GM12878 (cell line): Measurements from ENCODE around the gene WNK2. TPM values are rescaled to one million over a fixed set of nuclear protein-coding genes. Genes with fewer than 3 reads are reported as not detected.

ENCODE experiments used
- ATAC-seq: fragments of 200-7000 bp; cut with Tn5 transposase; 3 replicates; pipeline ENCODE4 v1.9.1; 2020; ENCODE audit warnings: mild to moderate bottlenecking, moderate library complexity
- BruUV-seq: library from RNA; stranded (reverse); fragments of 400-500 nt; replicated peaks from 2 replicates; lab custom pipeline; 2021; lab: Mats Ljungman, UMichigan
- CTCF ChIA-PET: fragments of 300-600 bp; sonication (Branson Sonifier 250); formaldehyde crosslinking; extraction: SDS; loops from one replicate; lab custom pipeline; 2021; ENCODE audit warnings: inconsistent platforms; lab: Yijun Ruan, JAX
- POLR2A ChIA-PET: fragments of 350-600 bp; formaldehyde crosslinking; extraction: SDS; loops from one replicate; lab custom pipeline; 2021; ENCODE audit warnings: inconsistent platforms; lab: Charles Lee
- RAD21 ChIA-PET: fragments of 300-600 bp; sonication (Branson Sonifier 250); formaldehyde crosslinking; loops from one replicate; lab custom pipeline; 2023; ENCODE audit warnings: antibody characterized with exemption; ENCODE audit not compliant: unreplicated experiment; lab: Charles Lee
- SMC1A ChIA-PET: fragments of 300-600 bp; sonication (Branson Sonifier 250); formaldehyde crosslinking; loops from one replicate; lab custom pipeline; 2023; ENCODE audit not compliant: unreplicated experiment, uncharacterized antibody; lab: Charles Lee
- DNase-seq: peaks from one replicate; pipeline ENCODE4 v3.0.0-alpha.2; 2011; ENCODE audit warnings: low read depth, low spot score
- FAIRE-seq: peaks from 3 replicates; lab custom pipeline; 2011; peaks lifted over from hg19 to GRCh38; lab: Jason Lieb, UNC
- H2AFZ ChIP-seq: 2 replicates; pipeline ENCODE4 v1.6.0; 2011; ENCODE audit warnings: low read depth, low read length, control low read depth; ENCODE audit not compliant: control insufficient read depth
- H3K27ac ChIP-seq: 2 replicates; pipeline ENCODE4 v1.5.1; 2011; ENCODE audit warnings: control low read depth; ENCODE audit not compliant: control insufficient read depth, insufficient read depth
- H3K27me3 ChIP-seq, 2 experiments: replicated peaks in 1 of 2; 2 replicates each; pipeline versions ENCODE4 v1.6.0 to v1.6.1; 2011; ENCODE audit warnings: low read length in 1 of 2; ENCODE audit not compliant: control insufficient read depth in 2 of 2, insufficient read depth in 2 of 2
- H3K36me3 ChIP-seq, 2 experiments: 2 replicates each; pipeline ENCODE4 v1.5.1; 2011; ENCODE audit warnings: low read length in 1 of 2; ENCODE audit not compliant: control insufficient read depth in 2 of 2, insufficient read depth in 2 of 2
- H3K4me1 ChIP-seq: 2 replicates; pipeline ENCODE4 v1.6.1; 2011; ENCODE audit warnings: mild to moderate bottlenecking, low read length, moderate library complexity, mixed read lengths; ENCODE audit not compliant: control insufficient read depth, insufficient read depth
- H3K4me2 ChIP-seq: 2 replicates; pipeline ENCODE4 v1.6.0; 2011; ENCODE audit warnings: control low read depth; ENCODE audit not compliant: control insufficient read depth, insufficient read depth
- H3K4me3 ChIP-seq: fragments of 200-600 bp; sonication (generic); 2 replicates; pipeline ENCODE4 v1.5.1; 2016
- H3K79me2 ChIP-seq: 2 replicates; pipeline ENCODE4 v1.6.0; 2011; ENCODE audit warnings: low read length; ENCODE audit not compliant: control insufficient read depth, insufficient read depth
- H3K9ac ChIP-seq: 2 replicates; pipeline ENCODE4 v1.8.0; 2011; ENCODE audit warnings: low read length, control low read depth, mixed read lengths; ENCODE audit not compliant: control insufficient read depth, insufficient read depth
- H3K9me3 ChIP-seq: replicated peaks from 3 replicates; pipeline ENCODE4 v1.5.1; 2011; ENCODE audit warnings: mild to moderate bottlenecking, low read length; ENCODE audit not compliant: control insufficient read depth, insufficient read depth
- H4K20me1 ChIP-seq: 2 replicates; pipeline ENCODE4 v1.6.0; 2011; ENCODE audit not compliant: control insufficient read depth, insufficient read depth
- FOS ChIP-seq: IDR thresholded peaks from 3 replicates; pipeline ENCODE4 v1.6.1; 2011; ENCODE audit warnings: borderline replicate concordance; ENCODE audit not compliant: insufficient read length; ENCODE audit errors: extremely low read depth
- WGBS: methylation state at CpG from one replicate; pipeline ENCODE4 v1.1.6; 2016; ENCODE audit warnings: low lambda C conversion rate; ENCODE audit not compliant: insufficient replicate concordance, insufficient coverage; ENCODE audit errors: missing lambda C conversion rate; 5-methylcytosine and 5-hydroxymethylcytosine counted together
- in situ Hi-C: fragments of 300-500 bp; cut with MboI; formaldehyde crosslinking; loops from 9 replicates; pipeline ENCODE4 v1.14.3; 2018; ENCODE audit warnings: mixed read lengths
- intact Hi-C: fragments of 100-400 bp; cut with micrococcal nuclease; formaldehyde crosslinking; loops from one replicate; pipeline ENCODE4 v1.14.2; 2022; ENCODE audit not compliant: unreplicated experiment
- polyA plus RNA-seq, 11 experiments: library from polyadenylated mRNA; depleted of rRNA in 4 of 11; unstranded in 6 of 11; stranded (reverse) in 5 of 11; fragments of >200 nt; fragmentation: Nextera tagmentation in 4 of 11; fragmentation: Illumina TruSeq in 1 of 11; extraction: Ambion mirVana in 4 of 11; extraction: Trizol in 1 of 11; gene quantifications; 1 replicate in 1 of 11; 2 replicates in 10 of 11; pipeline versions ENCODE4 v1.2.1 to v1.2.3, GENCODE V29; 2011 to 2016; ENCODE audit warnings: inconsistent platforms in 2 of 11, missing spikeins in 2 of 11, low read depth in 1 of 11
- total RNA-seq, 4 experiments: library from RNA; depleted of rRNA in 3 of 4; stranded (reverse); fragments of >200 nt in 3 of 4; fragmentation: Illumina TruSeq in 1 of 4; extraction: Trizol in 1 of 4; gene quantifications; 2 replicates each; pipeline versions ENCODE4 v1.2.1 to v1.2.3, GENCODE V29; 2013 to 2021
- TF ChIP-seq, protein P1 (sequence below), 3 experiments: IDR thresholded peaks in 2 of 3; conservative IDR thresholded peaks in 1 of 3; 2 replicates each; pipeline ENCODE4 v1.5.1; 2011; ENCODE audit warnings: low read depth in 3 of 3, low read length in 3 of 3, mild to moderate bottlenecking in 3 of 3, control low read depth in 2 of 3, moderate library complexity in 2 of 3, inconsistent platforms in 1 of 3, mixed read lengths in 1 of 3; ENCODE audit not compliant: control insufficient read depth in 2 of 3, insufficient read depth in 1 of 3; ENCODE audit errors: extremely low read depth in 1 of 3

Gene WNK2
- total and polyA plus RNA-seq, 10 of the 15 experiments (the other 5 are each of a cell fraction or from before 2014, with no cell fraction given) = 0.15 TPM; not detected in 9

DNA sequence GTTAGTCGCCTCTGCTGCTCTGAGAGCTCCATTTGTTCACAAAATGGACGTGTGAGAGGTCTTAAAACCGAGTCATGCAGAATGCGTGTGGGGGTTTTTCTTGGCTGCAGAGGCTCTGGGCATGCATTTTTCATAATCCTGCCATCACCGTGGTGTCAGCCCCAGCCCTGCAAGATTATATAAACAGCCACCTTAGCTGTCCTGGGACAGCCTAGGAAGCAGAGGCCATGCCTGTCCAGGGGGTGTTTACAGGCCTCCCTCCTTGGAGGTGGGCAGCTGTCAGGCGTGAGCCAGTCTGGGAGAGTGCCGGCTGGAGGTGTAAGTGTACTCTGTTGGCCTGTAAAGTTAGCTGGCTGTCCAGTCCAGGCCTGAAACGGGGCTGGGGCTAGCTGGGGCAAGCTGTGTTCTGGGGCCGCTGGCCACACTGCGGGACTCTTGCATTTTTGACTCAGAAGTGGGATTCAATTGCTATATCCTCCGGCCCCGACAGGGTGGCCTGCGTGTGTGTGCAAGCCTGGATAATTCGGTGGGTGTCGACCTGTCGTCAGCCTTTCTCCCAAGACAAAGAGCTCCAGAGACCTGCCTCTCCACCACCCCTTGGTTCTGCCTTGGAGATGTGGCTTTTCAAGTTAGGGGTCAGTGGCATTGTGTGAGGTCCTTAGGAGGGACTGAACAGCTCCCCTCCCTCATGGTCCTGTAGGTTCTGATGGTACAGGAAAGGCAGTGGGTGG is 2.4 kb downstream of the WNK2 start:
- Histone ChIP-seq H3K27me3 (peaks cover 6 to 12% of the 10 kb centered on the region in 2 experiments; a peak in 3 of 4 replicates), H3K79me2 (no peaks in the 10 kb centered on the region), H2AFZ (no peak overlapping the region), H3K9ac (no peak overlapping the region), H3K4me1 (no peaks in the 10 kb centered on the region), H3K4me3 (no peak overlapping the region), H3K27ac (no peak overlapping the region), H3K36me3 (no peaks in the 10 kb centered on the region), H3K9me3 (no peaks in the 10 kb centered on the region), H3K4me2 (no peak overlapping the region), H4K20me1 (no peaks in the 10 kb centered on the region)
- ChIA-PET SMC1A (no interaction called here), CTCF (no interaction called here), POLR2A (interaction anchor here (0.6 kb wide), 1 partner anchor 25 kb away, joined by 3 read pairs; no protein-coding TSS in a partner anchor), RAD21 (no interaction called here)
- in situ Hi-C loops (no loop called here), intact Hi-C loops (no loop called here)
- no peak for FAIRE-seq
- no TSS peak for BruUV-seq
- 47% methylated on average over 16 of the region's 16 CpGs for WGBS
- TF ChIP-seq, protein P1, sequence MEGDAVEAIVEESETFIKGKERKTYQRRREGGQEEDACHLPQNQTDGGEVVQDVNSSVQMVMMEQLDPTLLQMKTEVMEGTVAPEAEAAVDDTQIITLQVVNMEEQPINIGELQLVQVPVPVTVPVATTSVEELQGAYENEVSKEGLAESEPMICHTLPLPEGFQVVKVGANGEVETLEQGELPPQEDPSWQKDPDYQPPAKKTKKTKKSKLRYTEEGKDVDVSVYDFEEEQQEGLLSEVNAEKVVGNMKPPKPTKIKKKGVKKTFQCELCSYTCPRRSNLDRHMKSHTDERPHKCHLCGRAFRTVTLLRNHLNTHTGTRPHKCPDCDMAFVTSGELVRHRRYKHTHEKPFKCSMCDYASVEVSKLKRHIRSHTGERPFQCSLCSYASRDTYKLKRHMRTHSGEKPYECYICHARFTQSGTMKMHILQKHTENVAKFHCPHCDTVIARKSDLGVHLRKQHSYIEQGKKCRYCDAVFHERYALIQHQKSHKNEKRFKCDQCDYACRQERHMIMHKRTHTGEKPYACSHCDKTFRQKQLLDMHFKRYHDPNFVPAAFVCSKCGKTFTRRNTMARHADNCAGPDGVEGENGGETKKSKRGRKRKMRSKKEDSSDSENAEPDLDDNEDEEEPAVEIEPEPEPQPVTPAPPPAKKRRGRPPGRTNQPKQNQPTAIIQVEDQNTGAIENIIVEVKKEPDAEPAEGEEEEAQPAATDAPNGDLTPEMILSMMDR (IDR thresholded peaks at IDR 0.05 in 2 of 3, conservative IDR thresholded peaks at IDR 0.05 in 1 of 3; ENCODE audit: control insufficient read depth in 2 of 3, extremely low read depth in 1 of 3, insufficient read depth in 1 of 3, low read depth in 3 of 3, low read length in 3 of 3) = no peak
- DNase-seq = no peak
- no peak for ATAC-seq

DNA sequence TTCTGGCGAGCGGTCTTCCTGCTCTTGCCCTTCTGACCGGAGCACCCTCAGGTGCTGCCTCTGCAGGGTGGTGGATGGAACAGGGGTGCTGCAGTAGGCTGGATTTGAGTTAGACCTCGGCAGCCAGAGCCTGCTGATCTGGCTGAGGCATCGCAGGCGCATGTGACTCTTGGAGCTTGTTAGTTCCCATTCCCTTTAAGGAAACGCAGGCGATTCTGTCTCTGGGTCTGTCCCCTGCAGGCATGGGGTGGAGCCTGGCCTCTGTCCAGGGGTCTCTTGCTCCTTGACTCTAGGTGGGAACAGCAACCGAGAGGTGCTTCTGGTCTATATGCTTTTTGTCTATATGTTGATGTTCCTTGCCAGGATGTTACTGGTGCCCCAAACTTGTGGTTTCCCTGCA is 3.1 kb downstream of the WNK2 start:
- no peaks in the 10 kb centered on the region for H4K20me1 ChIP-seq
- intact Hi-C loops = no loop called here
- CTCF ChIA-PET = no interaction called here
- H3K27ac ChIP-seq = no peak overlapping the region
- RAD21 ChIA-PET = no interaction called here
- H3K9me3 ChIP-seq = no peaks in the 10 kb centered on the region
- in situ Hi-C loops = no loop called here
- no peak overlapping the region for H2AFZ ChIP-seq
- H3K79me2 ChIP-seq = no peaks in the 10 kb centered on the region
- POLR2A ChIA-PET = no interaction called here
- H3K27me3 ChIP-seq = peaks cover 4 to 12% of the 10 kb centered on the region in 2 experiments; a peak in 3 of 4 replicates
- DNase-seq (no peak), FAIRE-seq (no peak), ATAC-seq (no peak)
- TF ChIP-seq FOS = no peak
- WGBS = 44% methylated on average over 9 of the region's 9 CpGs
- no peaks in the 10 kb centered on the region for H3K4me1 ChIP-seq
- no peak overlapping the region for H3K4me3 ChIP-seq
- SMC1A ChIA-PET = no interaction called here
- no peaks in the 10 kb centered on the region for H3K36me3 ChIP-seq
- no peak overlapping the region for H3K4me2 ChIP-seq
- H3K9ac ChIP-seq = no peak overlapping the region
- no TSS peak for BruUV-seq
